GM19455 (cell line): ENCODE results near the gene MDFIC.

ENCODE experiments used
- ATAC-seq: cut with Tn5 transposase; IDR thresholded peaks from one replicate; pipeline ENCODE4 v1.9.1; 2021; ENCODE audit not compliant: unreplicated experiment

The MDFIC gene

DNA sequence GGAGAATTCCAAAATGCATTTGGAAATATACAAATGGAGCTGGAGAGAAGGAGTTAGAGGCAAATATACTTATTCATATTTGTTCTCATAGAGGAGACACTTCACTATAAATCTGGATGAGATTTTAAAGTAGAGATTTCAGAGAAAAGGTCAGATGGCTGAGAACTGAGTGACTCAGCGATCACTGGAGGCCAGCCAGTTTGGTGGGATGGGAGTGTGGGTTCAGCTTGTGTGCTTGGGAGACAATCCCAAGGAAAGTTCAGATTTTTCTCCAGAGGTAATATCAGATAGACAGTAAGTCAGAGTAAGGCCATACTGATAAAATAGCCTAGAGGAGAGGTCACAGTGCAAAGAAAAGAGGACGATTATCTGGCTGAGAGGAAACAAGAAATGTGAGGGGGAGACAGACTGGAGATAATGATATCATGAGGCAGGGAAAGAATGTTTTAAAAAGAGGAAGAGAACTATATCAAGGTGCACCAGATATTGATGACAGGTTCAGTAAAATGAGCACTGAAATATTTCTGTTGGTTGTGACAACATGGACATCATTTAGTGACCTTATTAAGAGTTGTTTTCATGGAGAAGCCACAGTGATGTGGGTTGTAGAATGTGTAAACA, 67.0 kb downstream of the MDFIC start:
- ATAC-seq: no peak

DNA sequence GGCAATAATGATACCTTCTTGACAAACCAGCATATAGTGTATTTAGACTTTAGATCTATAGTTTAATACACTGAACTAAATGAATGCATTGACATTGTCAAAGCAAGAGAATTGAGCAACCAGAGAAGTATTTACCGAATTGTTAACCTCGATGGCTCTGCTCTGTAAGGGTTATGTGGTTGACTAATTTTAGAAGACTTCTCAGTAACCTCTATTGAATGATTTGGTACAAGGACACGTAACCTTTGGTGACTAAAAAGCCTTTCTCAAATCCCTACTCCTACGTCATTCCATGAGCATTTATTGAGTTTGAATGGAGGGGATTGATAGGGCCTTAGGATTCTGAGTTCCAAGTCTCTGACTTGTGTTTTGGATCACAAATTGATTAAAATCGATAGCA, 67.6 kb downstream of the MDFIC start:
- no peak for ATAC-seq

DNA sequence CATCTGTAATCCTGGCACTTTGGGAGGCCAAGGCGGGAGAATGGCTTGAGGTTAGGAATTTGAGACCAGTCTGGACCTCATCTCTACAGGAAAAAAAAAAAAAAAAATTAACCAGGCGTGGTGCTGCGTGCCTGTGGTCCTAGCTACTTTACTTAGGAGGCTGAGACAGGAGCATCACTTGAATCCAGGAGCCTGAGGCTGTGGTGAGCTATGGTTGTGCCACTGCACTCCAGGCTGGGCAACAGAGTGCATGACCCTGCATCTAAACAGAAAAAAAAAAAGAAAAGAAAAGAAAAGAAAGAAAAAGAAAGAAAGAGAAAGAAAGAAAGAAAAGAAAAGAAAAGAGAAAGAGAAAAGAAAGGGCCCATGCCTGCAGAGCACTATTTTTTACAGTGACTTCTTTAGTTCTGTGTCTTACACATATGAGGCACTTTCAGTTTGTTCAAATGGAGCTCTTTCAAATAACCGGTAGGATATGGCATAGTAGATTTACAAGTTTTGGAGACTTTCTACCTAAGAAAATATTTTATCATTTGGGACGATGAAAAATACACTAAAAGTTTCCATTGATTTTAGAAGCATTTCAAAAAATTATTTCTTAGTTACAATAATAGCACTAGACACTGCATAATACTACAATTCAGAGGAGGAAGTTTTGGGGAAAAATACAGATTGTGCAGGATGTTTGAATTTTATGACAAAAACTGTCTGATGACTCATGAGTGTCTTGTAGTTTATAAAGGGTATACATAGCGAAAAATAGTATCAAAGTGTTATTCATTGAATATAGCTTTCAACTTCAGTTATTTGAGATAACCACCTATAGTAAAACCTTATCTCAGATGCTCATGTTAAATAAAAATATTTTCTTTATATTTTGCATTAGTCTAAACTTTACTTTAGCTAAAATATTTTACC, 75.9 kb downstream of the MDFIC start:
- ATAC-seq: no peak

- no peak for ATAC-seq
Observed at GRCh38 chr7:115004121-115004520, 82.2 kb downstream of the MDFIC start.

GRCh38 chr7:115005251-115005650, 83.4 kb downstream of the MDFIC start:
- ATAC-seq: no peak

GRCh38 chr7:115005953-115006352, 84.1 kb downstream of the MDFIC start:
- ATAC-seq: no peak

- no peak for ATAC-seq
Observed at GRCh38 chr7:115007751-115008150, 85.9 kb downstream of the MDFIC start.

GRCh38 chr7:115008465-115009114, 86.7 kb downstream of the MDFIC start:
- ATAC-seq: peak; percentile 48

DNA sequence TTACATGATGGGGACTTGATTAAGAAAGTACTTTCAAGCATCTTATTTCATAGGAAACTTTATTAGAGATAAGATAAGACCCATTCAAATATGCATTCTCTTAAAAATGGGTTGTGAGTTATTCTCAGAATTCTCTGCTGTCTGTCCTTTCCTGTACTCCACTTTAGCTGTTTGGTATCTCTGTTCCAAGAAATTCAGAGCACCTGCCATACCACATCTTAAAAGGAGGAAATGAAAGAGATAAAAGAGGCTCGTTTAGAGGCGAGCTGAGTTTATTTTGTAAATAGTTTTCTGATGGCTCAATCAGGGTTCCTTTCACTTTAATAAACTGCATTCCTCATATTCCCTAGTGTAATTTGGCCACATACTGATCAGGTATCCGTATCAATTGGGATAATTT, 87.2 kb downstream of the MDFIC start:
- peak; percentile 70 for ATAC-seq

- ATAC-seq: no peak
Observed at GRCh38 chr7:115009736-115010440, 88.0 kb downstream of the MDFIC start.

GRCh38 chr7:115010441-115010820, 88.5 kb downstream of the MDFIC start:
- no peak for ATAC-seq

- ATAC-seq: no peak
Observed at GRCh38 chr7:115013886-115014285, 92.0 kb downstream of the MDFIC start.

GRCh38 chr7:115014794-115015193, 92.9 kb downstream of the MDFIC start:
- ATAC-seq: no peak

DNA sequence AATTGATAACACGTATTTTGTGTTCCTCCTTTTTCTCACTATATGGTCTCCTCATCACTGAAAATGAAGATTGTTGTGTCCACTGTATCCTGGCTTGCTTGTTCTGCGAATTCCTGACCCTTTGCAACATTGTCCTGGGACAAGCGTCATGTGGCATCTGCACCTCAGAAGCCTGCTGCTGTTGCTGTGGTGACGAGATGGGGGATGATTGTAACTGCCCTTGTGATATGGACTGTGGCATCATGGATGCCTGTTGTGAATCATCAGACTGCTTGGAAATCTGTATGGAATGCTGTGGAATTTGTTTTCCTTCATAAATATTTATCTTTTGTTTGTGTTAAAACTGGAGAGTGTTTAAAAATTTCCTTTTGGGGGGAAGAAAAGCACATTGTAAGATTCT, 93.7 kb downstream of the MDFIC start:
- ATAC-seq: no peak

DNA sequence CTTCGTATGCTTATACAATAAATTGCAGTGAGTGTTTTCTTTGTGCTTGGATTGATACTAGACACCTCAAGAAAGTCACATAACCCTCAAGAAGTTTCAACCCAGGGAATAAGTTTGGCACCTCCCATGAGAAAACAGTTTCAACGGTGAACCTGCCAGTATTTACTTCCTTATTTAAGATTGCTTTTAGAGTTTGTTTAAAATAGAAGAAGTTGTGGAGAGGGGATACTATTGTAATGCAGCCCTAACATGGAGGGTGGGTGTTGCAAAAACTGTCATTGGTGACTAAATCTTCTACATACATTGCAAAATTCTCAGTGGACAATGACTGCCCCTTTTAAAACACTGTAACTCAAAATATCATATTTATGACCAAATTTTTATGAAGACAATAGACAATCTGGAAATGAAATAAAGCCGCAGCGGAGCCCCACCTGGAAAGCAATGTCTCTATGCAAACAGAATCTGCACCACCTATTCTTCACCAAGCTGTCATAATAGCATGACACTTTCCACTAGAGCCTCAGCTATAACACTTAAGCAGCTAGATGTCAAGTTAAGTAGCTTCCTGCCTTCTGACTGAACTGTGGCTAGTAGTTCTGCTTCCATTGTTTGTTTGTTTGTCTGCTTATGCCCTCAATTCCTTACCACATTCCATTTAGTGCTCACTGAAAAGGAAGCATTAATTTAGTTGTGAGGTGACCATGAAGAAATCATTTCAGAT, 98.2 kb downstream of the MDFIC start:
- ATAC-seq: no peak

DNA sequence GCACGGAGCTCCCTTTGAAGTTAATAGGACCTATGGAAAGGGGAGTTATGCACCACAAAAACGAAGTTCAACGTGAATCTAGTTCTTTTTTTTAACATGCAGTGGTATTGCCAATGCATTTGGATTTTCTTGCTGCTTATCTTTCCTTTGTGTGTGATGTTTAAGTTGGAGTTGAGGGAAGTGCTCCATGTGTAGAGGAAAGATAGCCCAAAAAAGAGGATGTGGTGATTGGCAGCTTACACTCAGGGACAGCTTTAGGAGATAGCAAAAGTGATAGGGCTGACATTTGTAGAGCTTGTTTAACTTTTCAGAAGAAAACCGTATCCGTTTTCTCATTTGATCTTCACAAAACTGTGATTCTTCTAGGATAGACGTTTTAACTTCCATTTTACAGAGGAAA, 101.3 kb downstream of the MDFIC start:
- no peak for ATAC-seq

DNA sequence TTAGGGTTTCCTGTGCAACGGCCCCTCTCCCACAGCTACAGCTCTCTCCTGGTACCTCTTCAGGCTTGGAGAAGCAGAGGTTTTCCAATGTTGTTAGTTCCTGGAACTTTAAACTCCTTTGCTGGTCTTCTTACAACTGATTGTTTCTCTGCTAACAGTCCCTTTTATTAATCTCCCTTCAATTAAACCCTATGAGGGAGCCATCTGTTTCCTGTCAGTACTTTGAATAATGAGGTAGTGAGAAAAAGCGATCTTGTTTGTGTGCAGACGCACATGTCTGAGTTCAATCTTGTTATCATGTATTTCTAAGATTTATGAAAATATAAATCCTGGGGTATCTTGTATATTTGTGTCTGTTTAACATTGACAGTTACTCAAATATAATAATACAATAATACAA, 102.4 kb downstream of the MDFIC start:
- no peak for ATAC-seq

DNA sequence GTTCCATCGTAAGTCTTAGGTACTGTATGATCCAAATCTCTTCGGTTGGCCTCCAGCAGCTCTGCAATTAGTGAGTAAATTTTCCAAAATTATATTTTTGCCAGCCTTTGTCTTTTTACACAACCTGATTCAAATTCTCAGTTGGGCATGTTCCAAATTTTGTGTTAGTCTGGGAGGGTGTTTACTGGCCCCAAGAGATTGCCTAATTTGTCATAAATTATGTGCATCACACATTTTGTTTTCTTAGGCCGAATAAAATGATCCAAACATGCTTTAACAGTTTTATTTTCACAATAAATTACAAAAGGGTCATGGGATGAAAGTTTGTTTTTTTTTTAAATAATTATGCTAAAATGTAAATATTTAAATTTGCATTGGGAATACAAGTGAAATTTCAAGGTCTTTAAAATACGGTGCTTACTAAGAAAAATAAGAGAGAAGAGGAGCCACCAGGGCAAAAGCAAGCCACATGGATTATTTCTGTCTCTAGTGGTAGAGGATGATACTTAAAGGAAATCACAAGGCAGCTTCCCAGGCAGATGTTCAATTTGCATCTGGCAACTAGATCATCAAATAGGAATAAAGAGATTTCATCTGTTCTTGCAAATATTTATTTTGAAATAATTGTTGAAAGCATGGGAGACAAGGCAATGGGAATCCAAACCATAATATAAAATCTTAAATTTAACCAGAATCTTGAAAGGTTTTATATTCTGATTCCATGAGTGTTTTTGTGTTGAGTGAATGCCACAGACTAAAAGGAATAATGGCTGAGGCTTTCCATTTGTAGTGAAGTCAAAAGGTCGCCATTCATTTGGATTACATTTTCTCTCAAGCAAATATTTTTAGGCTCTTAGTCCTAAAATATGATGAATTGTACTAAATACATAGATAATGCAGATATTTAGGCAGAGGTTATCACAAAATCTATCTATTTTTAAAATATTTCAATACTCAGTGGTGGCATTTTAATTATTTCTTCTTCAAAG, 111.1 kb downstream of the MDFIC start:
- no peak for ATAC-seq

DNA sequence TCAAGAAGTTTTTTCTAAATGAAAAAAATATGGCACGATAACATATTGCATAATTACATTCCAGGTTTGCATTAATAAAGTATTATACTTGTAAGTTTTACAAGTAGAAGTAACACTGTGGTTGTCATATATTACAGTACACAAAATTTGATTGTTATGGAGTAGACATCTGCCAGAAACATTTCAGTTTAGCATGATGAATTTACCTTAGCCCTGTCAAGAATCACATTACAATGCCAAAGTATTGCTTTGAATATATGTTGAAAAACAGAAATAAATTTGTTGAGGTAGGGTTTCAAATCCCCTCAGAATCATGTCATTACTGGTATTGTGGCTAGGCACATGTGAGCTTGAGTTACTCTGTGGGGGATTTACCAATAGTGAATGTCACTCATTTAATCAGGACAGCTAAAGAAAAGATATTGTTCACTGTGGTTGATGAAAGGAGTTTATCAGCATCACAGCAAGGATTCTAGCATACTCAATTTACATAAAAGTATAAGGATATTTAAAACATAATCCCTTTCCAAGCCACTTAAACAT, 112.1 kb downstream of the MDFIC start:
- no peak for ATAC-seq
